ENCODE measurements around the gene LTF.
A peak's percentile ranks its signal among the peaks of the same experiment; 100 is the strongest.

LTF gene

DNA sequence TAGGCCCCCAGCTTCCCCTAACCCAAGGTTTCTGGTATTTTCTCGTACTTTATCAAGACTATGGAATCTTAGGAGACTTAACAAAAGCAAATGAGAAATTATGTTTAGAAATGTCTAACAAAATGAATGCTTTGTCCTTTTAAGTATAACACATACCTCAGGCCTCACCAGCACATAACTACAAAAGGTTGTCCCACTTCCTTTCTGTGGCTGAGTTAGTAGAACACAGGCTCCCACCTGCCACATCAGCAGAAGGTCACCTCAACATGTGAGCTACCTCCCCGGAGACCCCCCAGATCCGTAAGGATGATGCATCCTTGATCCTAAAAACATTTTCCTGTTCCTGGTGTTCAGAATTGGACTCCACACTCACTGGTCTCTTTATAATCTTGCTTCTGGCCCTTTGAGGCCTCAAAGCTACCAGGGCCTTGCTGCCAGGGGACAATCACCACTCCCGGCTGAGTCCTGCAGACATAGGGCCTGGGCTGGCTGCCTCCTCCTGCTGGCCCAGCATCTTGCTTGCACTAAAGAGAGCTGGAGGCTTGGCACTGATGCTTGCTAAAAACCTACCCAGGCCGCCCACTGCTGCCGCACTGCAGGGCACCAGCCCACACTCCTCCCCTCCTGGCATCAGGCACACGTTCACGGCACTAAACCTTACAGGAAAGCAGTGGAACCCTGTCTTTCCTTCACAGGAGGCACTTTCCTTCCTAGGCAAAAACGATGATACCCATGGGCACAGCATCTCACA is 54.8 kb downstream of the LTF start:
- Histone ChIP-seq H2BK15ac (ENCODE audit: low read length) (no peak overlapping the region), H2AK5ac (ENCODE audit: low read depth, low read length) (no peak overlapping the region), H3K27ac (replicated peaks; ENCODE audit: low read length) (no peak overlapping the region), H2BK12ac (ENCODE audit: low read length) (no peak overlapping the region), H3K14ac (ENCODE audit: low read length) (no peak overlapping the region), H3K27me3 (ENCODE audit: control insufficient read depth in 3 of 3, insufficient read depth in 3 of 3, low read depth in 1 of 3, low read length in 3 of 3) (peaks cover 0 to 6% (median 0%) of the 10 kb centered on the region in 3 experiments), H3K18ac (ENCODE audit: low read length) (no peak overlapping the region), H3K4ac (ENCODE audit: low read length) (no peak overlapping the region), H2AFZ (ENCODE audit: low read length) (no peak overlapping the region), H3K23ac (ENCODE audit: low read depth, low read length, poor library complexity) (no peak overlapping the region), H3K9me3 (replicated peaks in 1 of 2; ENCODE audit: control insufficient read depth in 2 of 2, insufficient read depth in 1 of 2, low read depth in 1 of 2, low read length in 2 of 2) (no peaks in the 10 kb centered on the region), H3K4me1 (ENCODE audit: control insufficient read depth in 2 of 2, insufficient read depth in 1 of 2, low read depth in 1 of 2, low read length in 2 of 2) (peaks cover 0 to 3% of the 10 kb centered on the region in 2 donors), H4K91ac (ENCODE audit: low read depth, low read length, poor library complexity) (no peak overlapping the region), H3K4me3 (ENCODE audit: low read length in 2 of 2) (no peak overlapping the region), H2BK5ac (ENCODE audit: low read length) (no peak overlapping the region), H2BK120ac (ENCODE audit: low read depth, low read length) (no peak overlapping the region), H3K36me3 (replicated peaks in 1 of 2; ENCODE audit: control insufficient read depth in 2 of 2, insufficient read depth in 2 of 2, low read length in 2 of 2) (no peaks in the 10 kb centered on the region), H3K4me2 (ENCODE audit: insufficient read depth, low read length, poor library complexity, severe bottlenecking) (no peak overlapping the region), H3K79me1 (ENCODE audit: low read depth, low read length) (no peaks in the 10 kb centered on the region), H3K9ac (ENCODE audit: low read depth, low read length, poor library complexity) (no peak overlapping the region), H4K8ac (ENCODE audit: low read depth, low read length) (no peak overlapping the region)
- WGBS, 2 donors (ENCODE audit: extremely low coverage in 2 of 2, insufficient read length in 2 of 2, insufficient replicate concordance in 1 of 2) = no CpG with 5 or more reads among the region's 9 CpGs
- no peak for DNase-seq (ENCODE audit: low spot score)

DNA sequence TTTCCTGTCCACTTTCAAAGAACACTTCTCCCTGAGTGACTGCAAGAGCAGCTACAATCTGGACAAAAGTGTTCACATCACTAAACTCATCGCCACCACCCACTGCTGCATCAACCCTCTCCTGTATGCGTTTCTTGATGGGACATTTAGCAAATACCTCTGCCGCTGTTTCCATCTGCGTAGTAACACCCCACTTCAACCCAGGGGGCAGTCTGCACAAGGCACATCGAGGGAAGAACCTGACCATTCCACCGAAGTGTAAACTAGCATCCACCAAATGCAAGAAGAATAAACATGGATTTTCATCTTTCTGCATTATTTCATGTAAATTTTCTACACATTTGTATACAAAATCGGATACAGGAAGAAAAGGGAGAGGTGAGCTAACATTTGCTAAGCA is 55.9 kb downstream of the LTF start:
- no peak for DNase-seq (ENCODE audit: low spot score)
- WGBS, 2 donors (ENCODE audit: extremely low coverage in 2 of 2, insufficient read length in 2 of 2, insufficient replicate concordance in 1 of 2) = no CpG with 5 or more reads among the region's 7 CpGs
- Histone ChIP-seq H4K91ac (ENCODE audit: low read depth, low read length, poor library complexity) (no peak overlapping the region), H3K18ac (ENCODE audit: low read length) (no peak overlapping the region), H2AK5ac (ENCODE audit: low read depth, low read length) (no peak overlapping the region), H3K27me3 (ENCODE audit: control insufficient read depth in 3 of 3, insufficient read depth in 3 of 3, low read depth in 1 of 3, low read length in 3 of 3) (peaks cover 0 to 6% (median 0%) of the 10 kb centered on the region in 3 experiments), H3K4me3 (ENCODE audit: low read length in 2 of 2) (no peak overlapping the region), H3K23ac (ENCODE audit: low read depth, low read length, poor library complexity) (no peak overlapping the region), H3K4me1 (ENCODE audit: control insufficient read depth in 2 of 2, insufficient read depth in 1 of 2, low read depth in 1 of 2, low read length in 2 of 2) (peaks cover 0 to 3% of the 10 kb centered on the region in 2 donors), H3K14ac (ENCODE audit: low read length) (no peak overlapping the region), H3K4ac (ENCODE audit: low read length) (no peak overlapping the region), H2BK120ac (ENCODE audit: low read depth, low read length) (no peak overlapping the region), H3K9ac (ENCODE audit: low read depth, low read length, poor library complexity) (no peak overlapping the region), H2BK5ac (ENCODE audit: low read length) (no peak overlapping the region), H3K27ac (replicated peaks; ENCODE audit: low read length) (no peak overlapping the region), H4K8ac (ENCODE audit: low read depth, low read length) (no peak overlapping the region), H3K79me1 (ENCODE audit: low read depth, low read length) (no peaks in the 10 kb centered on the region), H2AFZ (ENCODE audit: low read length) (no peak overlapping the region), H3K36me3 (replicated peaks in 1 of 2; ENCODE audit: control insufficient read depth in 2 of 2, insufficient read depth in 2 of 2, low read length in 2 of 2) (no peaks in the 10 kb centered on the region), H3K4me2 (ENCODE audit: insufficient read depth, low read length, poor library complexity, severe bottlenecking) (no peak overlapping the region), H2BK12ac (ENCODE audit: low read length) (no peak overlapping the region), H2BK15ac (ENCODE audit: low read length) (no peak overlapping the region), H3K9me3 (replicated peaks in 1 of 2; ENCODE audit: control insufficient read depth in 2 of 2, insufficient read depth in 1 of 2, low read depth in 1 of 2, low read length in 2 of 2) (no peaks in the 10 kb centered on the region)

DNA sequence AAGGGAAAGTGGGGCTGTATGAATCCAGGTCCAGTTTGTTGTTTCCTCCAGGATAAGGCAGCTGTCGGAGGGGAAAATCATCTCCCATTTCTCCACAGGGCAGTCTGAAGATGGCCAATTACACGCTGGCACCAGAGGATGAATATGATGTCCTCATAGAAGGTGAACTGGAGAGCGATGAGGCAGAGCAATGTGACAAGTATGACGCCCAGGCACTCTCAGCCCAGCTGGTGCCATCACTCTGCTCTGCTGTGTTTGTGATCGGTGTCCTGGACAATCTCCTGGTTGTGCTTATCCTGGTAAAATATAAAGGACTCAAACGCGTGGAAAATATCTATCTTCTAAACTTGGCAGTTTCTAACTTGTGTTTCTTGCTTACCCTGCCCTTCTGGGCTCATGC is 56.7 kb downstream of the LTF start:
- no CpG with 5 or more reads among the region's 7 CpGs for WGBS, 2 donors (ENCODE audit: extremely low coverage in 2 of 2, insufficient read length in 2 of 2, insufficient replicate concordance in 1 of 2)
- Histone ChIP-seq H2AK5ac (ENCODE audit: low read depth, low read length) (no peak overlapping the region), H3K79me1 (ENCODE audit: low read depth, low read length) (no peaks in the 10 kb centered on the region), H3K4me1 (ENCODE audit: control insufficient read depth in 2 of 2, insufficient read depth in 1 of 2, low read depth in 1 of 2, low read length in 2 of 2) (peaks cover 0 to 3% of the 10 kb centered on the region in 2 donors), H2AFZ (ENCODE audit: low read length) (no peak overlapping the region), H3K4me3 (ENCODE audit: low read length in 2 of 2) (no peak overlapping the region), H3K36me3 (replicated peaks in 1 of 2; ENCODE audit: control insufficient read depth in 2 of 2, insufficient read depth in 2 of 2, low read length in 2 of 2) (no peaks in the 10 kb centered on the region), H4K8ac (ENCODE audit: low read depth, low read length) (no peak overlapping the region), H2BK15ac (ENCODE audit: low read length) (no peak overlapping the region), H4K91ac (ENCODE audit: low read depth, low read length, poor library complexity) (no peak overlapping the region), H2BK5ac (ENCODE audit: low read length) (no peak overlapping the region), H3K4me2 (ENCODE audit: insufficient read depth, low read length, poor library complexity, severe bottlenecking) (no peak overlapping the region), H3K9ac (ENCODE audit: low read depth, low read length, poor library complexity) (no peak overlapping the region), H3K27ac (replicated peaks; ENCODE audit: low read length) (no peak overlapping the region), H2BK120ac (ENCODE audit: low read depth, low read length) (no peak overlapping the region), H3K14ac (ENCODE audit: low read length) (no peak overlapping the region), H3K27me3 (ENCODE audit: control insufficient read depth in 3 of 3, insufficient read depth in 3 of 3, low read depth in 1 of 3, low read length in 3 of 3) (peaks cover 0 to 6% (median 0%) of the 10 kb centered on the region in 3 experiments), H3K18ac (ENCODE audit: low read length) (no peak overlapping the region), H2BK12ac (ENCODE audit: low read length) (no peak overlapping the region), H3K23ac (ENCODE audit: low read depth, low read length, poor library complexity) (no peak overlapping the region), H3K9me3 (replicated peaks in 1 of 2; ENCODE audit: control insufficient read depth in 2 of 2, insufficient read depth in 1 of 2, low read depth in 1 of 2, low read length in 2 of 2) (no peaks in the 10 kb centered on the region), H3K4ac (ENCODE audit: low read length) (no peak overlapping the region)
- no peak for DNase-seq (ENCODE audit: low spot score)

DNA sequence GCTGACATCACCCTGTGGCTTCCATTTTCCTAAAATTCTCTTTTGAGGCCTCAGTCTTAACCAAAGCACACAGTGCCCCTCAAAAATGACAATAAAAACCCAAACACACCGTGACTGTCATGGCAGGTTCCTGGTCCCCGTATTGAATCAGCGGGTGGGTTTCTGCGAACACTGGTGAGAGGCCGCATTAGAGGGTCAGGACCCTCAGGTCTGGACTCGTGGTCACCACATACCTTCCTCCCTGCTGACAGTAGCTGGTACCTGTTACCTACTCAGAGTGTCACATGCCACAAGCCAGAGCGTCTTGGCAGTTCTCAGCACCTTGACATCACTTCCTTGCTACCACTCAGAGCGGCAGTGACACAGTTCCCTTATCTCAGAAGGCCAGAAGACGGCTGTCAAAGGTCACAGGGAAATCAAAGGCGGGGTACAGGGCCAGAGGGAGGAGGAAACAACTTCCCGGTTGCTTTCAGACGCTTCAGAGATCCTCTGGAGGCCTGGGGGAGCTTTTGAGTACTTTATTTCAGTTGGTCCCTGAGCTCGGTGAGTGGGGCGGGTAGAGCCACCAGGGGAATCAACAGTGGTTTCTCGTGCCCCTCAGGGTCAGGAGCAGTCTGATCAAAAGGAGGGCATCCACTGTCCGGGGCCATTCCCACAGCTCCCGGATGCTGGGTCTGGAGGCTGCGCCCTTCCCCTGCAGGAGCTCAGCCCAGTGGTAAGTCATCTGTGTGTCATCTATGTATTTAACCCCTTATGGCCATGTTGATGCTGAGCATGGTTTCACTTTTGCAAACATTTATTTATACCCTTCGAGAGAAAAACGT is 57.7 kb downstream of the LTF start, which contains the start of the genes CCR5AS and CCRL2:
Gene CCR5AS (minus strand): TSS at position 279 of the 824 bp plus-strand sequence.
Gene CCRL2 (plus strand): TSS at position 472 of the 824 bp plus-strand sequence. CDS start 821 bp downstream, outside the sequence.
- H3K27ac ChIP-seq (replicated peaks; ENCODE audit: low read length) = no peak within 1 kb of the TSS
- H3K4me3 ChIP-seq (ENCODE audit: low read length in 2 of 2) = no peak within 1 kb of the TSS
- DNase-seq (ENCODE audit: low spot score) = no peak

More for the DNA sequence above, 57.7 kb downstream of the LTF start, which contains the start of the genes CCR5AS and CCRL2:
- Histone ChIP-seq H3K4ac (ENCODE audit: low read length) (no peak within 1 kb of the TSS), H2BK120ac (ENCODE audit: low read depth, low read length) (no peak within 1 kb of the TSS), H3K9ac (ENCODE audit: low read depth, low read length, poor library complexity) (no peak within 1 kb of the TSS), H4K91ac (ENCODE audit: low read depth, low read length, poor library complexity) (no peak within 1 kb of the TSS), H3K14ac (ENCODE audit: low read length) (no peak within 1 kb of the TSS), H3K27me3 (ENCODE audit: control insufficient read depth in 3 of 3, insufficient read depth in 3 of 3, low read depth in 1 of 3, low read length in 3 of 3) (peaks cover 0 to 6% (median 0%) of the 10 kb centered on the region in 3 experiments), H3K79me1 (ENCODE audit: low read depth, low read length) (no peaks in the 10 kb centered on the region), H2AFZ (ENCODE audit: low read length) (no peak within 1 kb of the TSS), H2BK12ac (ENCODE audit: low read length) (no peak within 1 kb of the TSS), H2AK5ac (ENCODE audit: low read depth, low read length) (no peak within 1 kb of the TSS), H3K18ac (ENCODE audit: low read length) (no peak within 1 kb of the TSS), H4K8ac (ENCODE audit: low read depth, low read length) (no peak within 1 kb of the TSS), H3K23ac (ENCODE audit: low read depth, low read length, poor library complexity) (peak within 1 kb of the TSS; percentile 62), H3K36me3 (replicated peaks in 1 of 2; ENCODE audit: control insufficient read depth in 2 of 2, insufficient read depth in 2 of 2, low read length in 2 of 2) (no peaks in the 10 kb centered on the region), H2BK5ac (ENCODE audit: low read length) (no peak within 1 kb of the TSS), H2BK15ac (ENCODE audit: low read length) (no peak within 1 kb of the TSS), H3K4me2 (ENCODE audit: insufficient read depth, low read length, poor library complexity, severe bottlenecking) (no peak within 1 kb of the TSS), H3K4me1 (ENCODE audit: control insufficient read depth in 2 of 2, insufficient read depth in 1 of 2, low read depth in 1 of 2, low read length in 2 of 2) (peaks cover 0 to 3% of the 10 kb centered on the region in 2 donors), H3K9me3 (replicated peaks in 1 of 2; ENCODE audit: control insufficient read depth in 2 of 2, insufficient read depth in 1 of 2, low read depth in 1 of 2, low read length in 2 of 2) (no peaks in the 10 kb centered on the region)
- WGBS, 2 donors (ENCODE audit: extremely low coverage in 2 of 2, insufficient read length in 2 of 2, insufficient replicate concordance in 1 of 2) = no CpG with 5 or more reads among the region's 20 CpGs

All from neuronal stem cell (in vitro differentiated cells).